ENCODE data around the gene INTS14.

The INTS14 gene

GRCh38 chr15:65611888-65612615 lies 1.1 kb upstream of the INTS14 start:
- Histone ChIP-seq H3K4me3 (ENCODE audit: low read length) (peak overlapping the region; percentile 83), H3K9me3 (ENCODE audit: insufficient read depth, low read length) (no peaks in the 10 kb centered on the region), H2AFZ (ENCODE audit: low read depth, low read length) (no peak overlapping the region), H3K36me3 (replicated peaks; ENCODE audit: low read depth, low read length) (peaks cover under 1% of the 10 kb centered on the region), H3K9ac (ENCODE audit: low read length) (peak overlapping the region; percentile 80), H3K79me2 (ENCODE audit: low read length) (peaks cover 19% of the 10 kb centered on the region), H3K27me3 (ENCODE audit: low read depth, low read length) (peaks cover 10% of the 10 kb centered on the region), H4K20me1 (ENCODE audit: insufficient read depth, low read length) (no peaks in the 10 kb centered on the region), H3K4me1 (ENCODE audit: low read length) (peaks cover 16% of the 10 kb centered on the region), H3K27ac (ENCODE audit: low read length) (no peak overlapping the region), H3K4me2 (ENCODE audit: low read length) (peak overlapping the region; percentile 88)
- no peak for TF ChIP-seq EZH2phosphoT487 (IDR thresholded peaks at IDR 0.05; ENCODE audit: low read depth)
- TF ChIP-seq, protein P1, sequence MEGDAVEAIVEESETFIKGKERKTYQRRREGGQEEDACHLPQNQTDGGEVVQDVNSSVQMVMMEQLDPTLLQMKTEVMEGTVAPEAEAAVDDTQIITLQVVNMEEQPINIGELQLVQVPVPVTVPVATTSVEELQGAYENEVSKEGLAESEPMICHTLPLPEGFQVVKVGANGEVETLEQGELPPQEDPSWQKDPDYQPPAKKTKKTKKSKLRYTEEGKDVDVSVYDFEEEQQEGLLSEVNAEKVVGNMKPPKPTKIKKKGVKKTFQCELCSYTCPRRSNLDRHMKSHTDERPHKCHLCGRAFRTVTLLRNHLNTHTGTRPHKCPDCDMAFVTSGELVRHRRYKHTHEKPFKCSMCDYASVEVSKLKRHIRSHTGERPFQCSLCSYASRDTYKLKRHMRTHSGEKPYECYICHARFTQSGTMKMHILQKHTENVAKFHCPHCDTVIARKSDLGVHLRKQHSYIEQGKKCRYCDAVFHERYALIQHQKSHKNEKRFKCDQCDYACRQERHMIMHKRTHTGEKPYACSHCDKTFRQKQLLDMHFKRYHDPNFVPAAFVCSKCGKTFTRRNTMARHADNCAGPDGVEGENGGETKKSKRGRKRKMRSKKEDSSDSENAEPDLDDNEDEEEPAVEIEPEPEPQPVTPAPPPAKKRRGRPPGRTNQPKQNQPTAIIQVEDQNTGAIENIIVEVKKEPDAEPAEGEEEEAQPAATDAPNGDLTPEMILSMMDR (IDR thresholded peaks at IDR 0.05; ENCODE audit: low read depth, low read length) = no peak

DNA sequence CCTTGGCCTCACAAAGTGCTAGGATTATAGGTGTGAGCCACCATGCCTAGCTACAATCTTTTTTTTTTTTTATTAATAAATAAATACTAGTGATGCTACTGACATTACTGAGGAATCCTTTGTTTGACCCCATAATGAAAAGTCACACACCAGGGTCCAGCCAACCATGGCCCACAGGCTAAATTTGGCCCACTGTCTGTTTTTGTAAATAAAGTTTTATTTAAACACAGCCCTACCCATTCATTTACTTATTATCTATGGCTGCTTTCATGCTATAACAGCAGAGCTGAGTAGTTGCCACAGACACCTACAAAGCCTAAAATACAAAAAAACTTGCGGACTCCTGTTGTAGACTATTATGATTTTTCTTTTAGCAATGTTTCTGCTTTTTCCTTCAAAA lies 7.4 kb downstream of the INTS14 start:
- Histone ChIP-seq H3K4me1 (ENCODE audit: low read length) (no peaks in the 10 kb centered on the region), H3K9ac (ENCODE audit: low read length) (no peak overlapping the region), H4K20me1 (ENCODE audit: insufficient read depth, low read length) (no peaks in the 10 kb centered on the region), H3K36me3 (replicated peaks; ENCODE audit: low read depth, low read length) (peaks cover 35% of the 10 kb centered on the region), H3K4me3 (ENCODE audit: low read length) (no peak overlapping the region), H3K9me3 (ENCODE audit: insufficient read depth, low read length) (no peaks in the 10 kb centered on the region), H3K27me3 (ENCODE audit: low read depth, low read length) (no peaks in the 10 kb centered on the region), H3K79me2 (ENCODE audit: low read length) (no peaks in the 10 kb centered on the region; the same call in 1 of the 2 replicates), H2AFZ (ENCODE audit: low read depth, low read length) (no peak overlapping the region), H3K27ac (ENCODE audit: low read length) (no peak overlapping the region), H3K4me2 (ENCODE audit: low read length) (no peak overlapping the region)
- TF ChIP-seq, protein P1 (IDR thresholded peaks at IDR 0.05; ENCODE audit: low read depth, low read length) = no peak
- no peak for TF ChIP-seq EZH2phosphoT487 (IDR thresholded peaks at IDR 0.05; ENCODE audit: low read depth)

GRCh38 chr15:65603134-65603533 lies 7.8 kb downstream of the INTS14 start:
- Histone ChIP-seq H2AFZ (ENCODE audit: low read depth, low read length) (no peak overlapping the region), H3K36me3 (replicated peaks; ENCODE audit: low read depth, low read length) (peaks cover 38% of the 10 kb centered on the region), H3K4me1 (ENCODE audit: low read length) (no peaks in the 10 kb centered on the region), H3K27me3 (ENCODE audit: low read depth, low read length) (no peaks in the 10 kb centered on the region), H3K9me3 (ENCODE audit: insufficient read depth, low read length) (no peaks in the 10 kb centered on the region), H3K4me3 (ENCODE audit: low read length) (no peak overlapping the region), H3K27ac (ENCODE audit: low read length) (no peak overlapping the region), H3K9ac (ENCODE audit: low read length) (no peak overlapping the region), H4K20me1 (ENCODE audit: insufficient read depth, low read length) (no peaks in the 10 kb centered on the region), H3K4me2 (ENCODE audit: low read length) (no peak overlapping the region), H3K79me2 (ENCODE audit: low read length) (no peaks in the 10 kb centered on the region)
- no peak for TF ChIP-seq EZH2phosphoT487 (IDR thresholded peaks at IDR 0.05; ENCODE audit: low read depth)
- TF ChIP-seq, protein P1 (IDR thresholded peaks at IDR 0.05; ENCODE audit: low read depth, low read length) = no peak

GRCh38 chr15:65599677-65600076 lies 11.3 kb downstream of the INTS14 start:
- Histone ChIP-seq H3K36me3 (replicated peaks; ENCODE audit: low read depth, low read length) (peaks cover 52% of the 10 kb centered on the region), H3K27me3 (ENCODE audit: low read depth, low read length) (no peaks in the 10 kb centered on the region), H3K27ac (ENCODE audit: low read length) (no peak overlapping the region), H4K20me1 (ENCODE audit: insufficient read depth, low read length) (no peaks in the 10 kb centered on the region), H2AFZ (ENCODE audit: low read depth, low read length) (no peak overlapping the region), H3K79me2 (ENCODE audit: low read length) (no peaks in the 10 kb centered on the region), H3K4me1 (ENCODE audit: low read length) (no peaks in the 10 kb centered on the region), H3K4me3 (ENCODE audit: low read length) (no peak overlapping the region), H3K9ac (ENCODE audit: low read length) (no peak overlapping the region), H3K4me2 (ENCODE audit: low read length) (no peak overlapping the region), H3K9me3 (ENCODE audit: insufficient read depth, low read length) (no peaks in the 10 kb centered on the region)
- TF ChIP-seq EZH2phosphoT487 (IDR thresholded peaks at IDR 0.05; ENCODE audit: low read depth) = no peak
- TF ChIP-seq, protein P1 (IDR thresholded peaks at IDR 0.05; ENCODE audit: low read depth, low read length) = no peak
